HG03342 (cell line): ENCODE results near the gene LDB2.
"Not testable (repeated sequence)": the region's sequence is repeated elsewhere in the genome, so short reads cannot be mapped to it uniquely, and the experiment has no call there.

ENCODE experiments used
- ATAC-seq: cut with Tn5 transposase; IDR thresholded peaks from one replicate; pipeline ENCODE4 v1.9.1; 2021; ENCODE audit warnings: mild to moderate bottlenecking, moderate library complexity; ENCODE audit not compliant: unreplicated experiment

The LDB2 gene

DNA sequence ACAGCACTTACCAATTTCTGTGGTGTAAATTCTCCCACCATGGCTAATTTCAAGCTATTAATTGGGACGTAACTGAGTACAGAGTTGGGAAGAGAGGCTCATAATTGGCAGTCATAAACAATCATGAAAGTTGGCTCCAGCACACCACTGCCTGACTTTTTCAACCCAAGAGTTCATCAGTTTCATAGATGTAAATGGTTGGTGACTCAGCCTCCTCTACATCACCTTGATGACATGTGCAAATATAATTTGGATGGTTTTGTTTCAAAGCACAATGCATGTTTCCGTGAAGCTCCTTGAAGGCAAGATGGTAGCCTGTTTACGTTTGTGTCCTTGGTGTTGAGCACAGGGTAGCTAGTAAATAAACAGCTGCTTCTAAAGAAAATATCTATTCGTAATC is 235.1 kb downstream of the LDB2 start:
- ATAC-seq = no peak

- no peak for ATAC-seq
Measured at GRCh38 chr4:16661813-16662212, 236.6 kb downstream of the LDB2 start.

DNA sequence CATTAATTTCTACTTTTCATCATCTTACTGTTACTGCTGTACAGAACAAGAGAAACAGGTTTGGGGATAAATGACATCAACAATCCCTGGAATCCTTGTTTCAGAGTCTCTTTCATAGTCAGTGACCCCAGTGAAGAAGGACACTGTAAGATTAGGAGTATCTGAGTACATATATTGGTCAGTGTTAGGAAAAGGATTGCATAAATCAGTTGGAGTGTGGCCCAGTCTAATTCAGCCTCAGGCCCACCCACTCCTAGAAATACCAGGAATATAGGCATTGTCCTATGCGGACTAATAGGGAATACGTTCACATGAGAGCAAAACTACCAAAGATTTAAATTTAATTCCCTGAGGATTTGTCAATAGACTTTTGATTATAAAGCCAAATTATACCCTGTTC is 237.8 kb downstream of the LDB2 start:
- ATAC-seq = no peak

- no peak for ATAC-seq
Measured at GRCh38 chr4:16659694-16660093, 238.8 kb downstream of the LDB2 start.

GRCh38 chr4:16659079-16659478 is 239.4 kb downstream of the LDB2 start:
- no peak for ATAC-seq

DNA sequence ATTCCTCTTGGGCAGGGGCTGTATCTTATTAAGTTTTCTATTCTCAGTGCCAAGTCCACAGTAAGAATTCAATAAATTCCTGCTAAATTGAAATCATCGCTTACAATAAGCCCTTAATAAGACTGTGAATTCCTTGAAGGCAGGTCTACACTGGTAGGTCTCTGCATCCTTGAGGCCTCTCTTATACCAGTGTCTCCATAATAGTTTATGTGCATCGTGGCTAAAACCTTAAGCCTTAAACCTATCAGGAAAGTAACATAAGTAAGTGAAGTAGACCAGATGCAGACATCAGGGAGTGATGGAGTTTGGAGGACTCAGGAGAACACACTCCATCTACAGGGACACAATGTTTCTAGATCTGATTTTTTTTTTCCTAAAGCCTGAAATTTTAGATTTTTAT is 240.3 kb downstream of the LDB2 start:
- ATAC-seq = no peak

DNA sequence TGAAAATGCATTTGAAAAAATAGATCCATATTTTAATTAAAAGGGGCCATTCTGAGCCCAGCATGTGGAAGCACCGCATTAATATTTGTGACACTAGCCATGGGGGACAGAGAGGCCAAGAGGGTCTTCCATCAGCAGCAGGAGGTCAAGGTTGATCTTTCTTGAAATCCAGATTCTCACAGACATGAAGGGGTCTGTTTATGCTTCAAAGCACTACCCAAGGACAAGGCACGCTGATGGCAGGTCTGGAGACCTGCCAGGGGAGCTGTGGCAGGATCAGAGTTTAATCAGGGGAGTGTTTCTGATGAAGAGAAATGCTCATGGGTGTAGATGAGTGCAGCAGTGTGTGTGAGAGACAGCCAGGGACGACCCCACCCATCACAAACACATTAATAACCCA is 243.3 kb downstream of the LDB2 start:
- no peak for ATAC-seq

GRCh38 chr4:16652732-16653305 is 245.6 kb downstream of the LDB2 start:
- ATAC-seq = no peak

- no peak for ATAC-seq
Measured at GRCh38 chr4:16646459-16646858, 252.0 kb downstream of the LDB2 start.

- ATAC-seq = no peak
Measured at GRCh38 chr4:16643893-16644292, 254.6 kb downstream of the LDB2 start.

- no peak for ATAC-seq
Measured at GRCh38 chr4:16642897-16643296, 255.5 kb downstream of the LDB2 start.

DNA sequence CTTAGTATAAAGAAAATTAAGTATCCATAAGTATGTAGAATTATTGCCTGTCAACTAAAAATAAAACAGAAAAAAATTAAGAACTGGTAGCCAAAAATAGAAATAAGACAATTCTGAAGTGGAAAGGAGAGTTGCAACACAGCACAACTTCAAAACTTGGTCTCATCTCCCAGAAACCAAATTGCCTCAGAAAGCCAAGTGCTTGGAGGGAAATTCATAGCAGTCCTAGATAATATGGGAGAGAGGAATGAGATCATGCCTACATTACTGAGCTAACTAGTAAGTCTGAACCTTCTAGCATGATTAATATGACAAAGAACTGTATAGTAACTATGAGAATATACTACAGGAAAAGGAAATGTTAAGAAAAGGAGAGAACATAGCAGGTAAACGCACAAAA is 256.5 kb downstream of the LDB2 start:
- no peak for ATAC-seq

DNA sequence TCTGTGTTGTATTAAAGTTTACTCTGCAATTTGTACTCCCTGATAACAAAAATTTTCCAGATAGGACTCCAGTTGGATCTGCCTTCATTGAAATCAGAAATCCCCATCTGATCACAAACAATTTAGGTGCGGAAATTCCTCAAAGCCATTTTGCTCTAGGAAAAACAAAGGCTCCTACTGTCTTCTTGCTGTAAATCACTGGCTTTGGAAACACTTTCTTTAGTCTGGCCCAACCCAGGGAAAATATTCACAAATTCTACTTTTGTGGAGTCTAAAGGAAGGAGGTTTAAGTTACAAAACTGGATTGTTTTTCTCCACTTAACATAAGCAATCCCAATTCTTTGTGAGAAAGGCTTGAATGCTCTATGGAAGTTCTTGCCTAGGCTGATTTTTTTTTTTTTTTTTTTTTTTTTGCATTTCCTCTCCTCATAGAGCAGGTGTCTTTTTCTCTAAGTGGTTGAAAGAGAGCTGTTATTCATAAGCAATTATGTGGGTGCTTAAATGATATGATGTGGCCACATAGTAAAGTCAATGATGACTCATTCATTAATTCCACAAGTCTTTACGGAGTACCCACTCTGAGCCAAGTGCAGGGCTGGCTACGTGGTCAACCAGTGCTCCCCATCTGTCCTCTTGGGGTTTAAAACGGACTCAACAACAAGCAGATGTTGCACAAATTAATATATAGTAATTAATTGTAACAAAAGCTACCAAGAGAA is 261.4 kb downstream of the LDB2 start:
- no peak for ATAC-seq

- no peak for ATAC-seq
Measured at GRCh38 chr4:16636304-16636703, 262.1 kb downstream of the LDB2 start.

- not testable (repeated sequence) for ATAC-seq
Measured at GRCh38 chr4:16629274-16629673, 269.2 kb downstream of the LDB2 start.

DNA sequence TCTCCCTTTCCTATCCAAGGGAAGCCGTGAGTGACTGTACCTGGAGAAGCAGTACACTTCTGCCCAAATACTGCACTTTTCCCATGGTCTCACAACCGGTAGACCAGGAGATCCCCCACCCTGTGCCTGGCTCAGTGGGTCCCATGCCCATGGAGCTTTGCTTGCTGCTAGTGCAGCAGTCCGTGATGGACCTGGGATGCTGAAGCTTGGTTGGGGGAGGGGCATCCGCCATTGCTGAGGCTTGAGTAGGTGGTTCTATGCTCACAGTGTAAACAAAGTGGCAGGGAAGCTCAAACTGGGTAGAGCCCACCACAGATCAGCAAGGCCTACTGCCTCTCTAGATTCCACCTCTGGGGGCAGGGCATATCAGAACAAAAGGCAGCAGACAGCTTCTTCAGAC is 269.6 kb downstream of the LDB2 start:
- not testable (repeated sequence) for ATAC-seq

GRCh38 chr4:16627999-16628398 is 270.4 kb downstream of the LDB2 start:
- ATAC-seq = no peak

GRCh38 chr4:16626945-16627344 is 271.5 kb downstream of the LDB2 start:
- no peak for ATAC-seq

GRCh38 chr4:16622826-16623225 is 275.6 kb downstream of the LDB2 start:
- no peak for ATAC-seq

DNA sequence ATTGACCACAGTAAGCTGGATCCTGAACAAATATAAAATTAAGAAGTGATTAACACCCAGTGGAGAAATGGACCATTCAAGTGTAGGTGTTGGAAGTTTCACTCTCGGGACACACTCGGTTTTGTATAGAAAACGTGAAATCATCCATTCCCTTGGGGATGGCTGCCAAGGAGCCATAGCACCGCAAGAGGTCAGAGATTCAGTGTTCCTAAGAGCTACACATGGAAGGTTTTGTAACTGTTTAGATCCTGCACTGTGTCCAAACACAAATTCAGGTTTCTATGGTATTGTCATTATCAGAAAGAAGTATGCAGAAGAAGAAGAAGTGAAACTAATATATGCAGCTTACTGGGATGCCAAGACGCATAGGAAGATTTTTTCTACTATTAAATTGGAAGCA is 281.0 kb downstream of the LDB2 start:
- ATAC-seq = no peak

DNA sequence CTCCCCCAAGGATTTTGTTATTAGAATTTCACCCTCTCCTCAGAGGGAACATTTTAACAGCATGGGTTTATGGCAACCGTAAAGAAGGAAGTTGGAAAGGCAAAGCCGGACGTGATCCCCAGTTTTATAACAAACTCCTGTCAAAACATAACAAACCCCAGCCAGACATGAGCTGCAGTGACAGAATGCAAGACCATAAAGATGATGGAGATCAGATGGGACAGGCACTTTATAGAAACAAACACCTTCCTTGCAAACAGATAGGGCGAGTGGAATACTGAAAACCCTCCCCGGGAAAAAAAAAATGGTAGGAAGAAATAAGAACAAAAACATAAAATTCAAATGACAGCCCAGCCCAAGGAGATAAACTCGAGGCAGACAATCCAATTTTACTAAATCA is 281.4 kb downstream of the LDB2 start:
- no peak for ATAC-seq

GRCh38 chr4:16609170-16609758 is 289.2 kb downstream of the LDB2 start:
- no peak for ATAC-seq
